Measurements from ENCODE around the gene CHI3L2.

DNA sequence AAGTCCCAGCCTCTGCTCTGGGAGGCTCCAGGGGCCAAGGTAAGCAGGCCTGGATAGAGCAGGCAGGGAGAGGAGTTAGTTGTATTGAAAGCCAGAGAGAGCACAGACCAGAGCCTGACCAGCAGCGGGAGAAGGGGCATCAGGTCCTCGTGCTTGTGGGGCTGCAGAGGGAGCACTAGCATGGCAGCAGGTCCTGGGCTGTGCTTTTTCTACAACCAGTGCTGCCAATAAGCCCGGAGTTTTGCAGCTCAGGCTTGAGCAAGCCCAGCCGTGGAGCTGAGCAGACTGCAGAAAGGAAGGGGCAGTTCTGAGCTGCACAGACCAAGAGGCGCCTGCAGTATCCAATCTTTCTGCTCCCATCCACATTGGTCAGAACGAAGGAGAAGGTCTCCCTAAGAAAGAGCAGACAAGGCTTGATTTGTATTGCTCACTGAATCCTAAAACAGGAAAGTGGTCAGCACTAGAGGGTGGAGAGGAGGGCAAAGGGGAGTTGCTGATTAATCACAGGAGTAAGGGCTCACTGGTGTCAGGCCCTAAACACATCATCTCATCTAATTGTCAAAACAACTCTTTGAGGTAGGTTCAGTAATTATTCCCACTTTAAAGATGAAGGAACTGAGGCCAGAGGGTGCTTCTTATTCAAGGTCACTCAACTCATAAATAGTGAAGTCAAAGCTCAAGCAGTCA is 29.8 kb upstream of the CHI3L2 start:
- TF ChIP-seq CTCF (conservative IDR thresholded peaks at IDR 0.05; ENCODE audit: low read depth, low read length) (peak; percentile 30), POLR2A (IDR thresholded peaks at IDR 0.05; ENCODE audit: low read depth, low read length) (no peak), CEBPB (IDR thresholded peaks at IDR 0.05; ENCODE audit: low read depth, low read length) (no peak), MAZ (IDR thresholded peaks at IDR 0.05; ENCODE audit: borderline replicate concordance, low read depth, low read length) (no peak), MAFK (IDR thresholded peaks at IDR 0.05; ENCODE audit: low read depth, low read length) (no peak), MXI1 (IDR thresholded peaks at IDR 0.05; ENCODE audit: borderline replicate concordance, low read depth, low read length) (no peak), BHLHE40 (IDR thresholded peaks at IDR 0.05; ENCODE audit: low read depth, low read length) (no peak)
